HG02884 (cell line): ENCODE data around the gene MUSTN1.

Experiments used
- ATAC-seq: cut with Tn5 transposase; IDR thresholded peaks from one replicate; pipeline ENCODE4 v1.9.1; 2021; ENCODE audit warnings: mild to moderate bottlenecking, moderate library complexity; ENCODE audit not compliant: unreplicated experiment

MUSTN1 gene

DNA sequence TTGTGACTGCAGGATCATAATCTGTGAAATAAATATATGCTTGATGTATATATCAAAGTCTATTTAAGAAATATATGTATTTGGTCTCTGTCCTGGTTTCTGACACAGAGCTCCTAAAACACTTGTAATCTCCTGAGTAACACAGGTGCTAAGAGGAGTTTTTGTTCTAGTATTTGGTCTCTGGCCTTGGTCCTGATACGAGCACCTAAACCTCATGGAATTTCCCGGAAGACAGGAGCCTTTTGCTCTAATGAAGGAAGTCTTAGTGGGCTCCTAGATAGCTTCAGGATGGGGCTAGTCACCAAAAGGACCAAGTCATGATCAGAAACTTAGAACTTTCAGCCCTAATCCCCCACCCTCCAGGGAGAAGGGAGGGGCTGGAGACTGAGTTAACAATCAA lies 19.2 kb upstream of the MUSTN1 start:
- ATAC-seq: no peak

DNA sequence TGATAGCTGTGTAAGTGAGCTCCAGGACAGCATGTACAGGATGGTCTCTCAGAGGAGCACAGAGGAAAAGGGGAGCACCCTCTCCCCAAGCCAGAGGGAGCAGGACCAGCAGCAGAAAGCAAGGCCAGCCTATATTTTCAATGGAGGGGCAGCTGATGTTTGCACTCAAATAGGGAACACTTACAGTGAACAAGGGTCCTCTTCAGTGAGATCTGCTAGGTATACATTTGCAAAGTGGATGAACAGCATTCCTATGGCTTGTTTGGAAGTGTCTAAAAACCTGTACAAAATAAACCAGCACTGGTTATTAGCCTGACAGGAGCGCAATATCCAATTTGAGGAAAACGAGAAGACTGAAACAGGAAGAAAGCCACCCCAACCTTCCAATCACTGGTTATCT lies 17.6 kb upstream of the MUSTN1 start:
- ATAC-seq: no peak

DNA sequence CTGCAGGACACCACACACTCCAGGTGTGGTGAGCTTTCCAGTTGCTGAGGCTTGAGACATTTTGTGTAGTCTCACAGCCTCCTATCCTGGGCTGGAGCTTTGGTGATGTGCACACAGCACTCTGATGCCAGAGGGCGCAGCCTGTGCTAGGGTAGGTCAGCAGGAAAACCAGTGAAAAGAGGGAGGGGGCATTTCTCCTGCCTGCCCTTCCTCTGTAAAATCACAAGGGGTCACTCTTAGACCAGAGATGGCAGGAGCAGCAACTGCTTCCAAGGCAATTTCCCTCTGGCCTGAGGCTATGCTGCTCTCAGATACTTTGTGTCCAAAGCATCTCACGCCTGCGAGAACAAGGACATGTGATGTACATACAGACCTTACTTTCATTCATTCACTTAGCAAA lies 16.5 kb upstream of the MUSTN1 start:
- ATAC-seq: no peak

DNA sequence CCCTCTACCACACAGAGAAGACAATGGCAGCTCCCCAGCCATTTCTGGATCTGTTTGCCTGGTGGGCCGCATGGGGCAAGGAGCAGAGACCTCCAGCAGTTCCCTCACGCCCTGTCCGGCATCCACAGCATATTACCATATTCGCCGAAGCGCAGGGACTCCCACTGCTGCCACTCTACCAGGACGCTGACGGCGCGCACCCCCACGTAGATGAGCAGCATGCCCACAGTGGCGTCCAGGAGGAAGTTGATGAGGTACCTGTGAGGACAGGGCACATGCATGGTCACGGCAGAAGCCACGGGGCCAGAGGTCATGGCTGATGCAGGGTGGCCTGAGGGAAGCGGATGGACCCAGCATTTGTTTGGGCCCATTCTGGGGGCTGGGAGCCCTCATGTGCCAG lies 14.8 kb upstream of the MUSTN1 start:
- no peak for ATAC-seq

DNA sequence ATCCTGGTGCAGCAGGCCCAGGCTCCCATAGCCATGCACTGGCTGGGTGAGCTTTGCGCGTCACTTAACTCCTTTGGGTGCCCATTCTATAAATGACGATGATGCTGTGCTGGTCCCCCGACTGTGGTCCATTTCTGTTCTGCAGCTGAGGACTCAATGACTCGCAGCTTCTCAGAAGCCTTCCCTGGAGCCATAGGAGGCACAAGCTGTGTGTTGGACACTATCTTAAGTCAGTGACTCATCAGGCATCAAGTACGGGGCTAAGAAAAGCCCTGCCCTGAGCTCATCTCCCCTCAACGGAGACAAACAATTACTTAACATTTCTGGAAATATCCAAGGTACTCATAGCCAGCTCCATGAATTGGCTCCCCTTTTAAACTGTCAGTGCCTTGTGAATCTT lies 13.8 kb upstream of the MUSTN1 start:
- ATAC-seq: no peak

DNA sequence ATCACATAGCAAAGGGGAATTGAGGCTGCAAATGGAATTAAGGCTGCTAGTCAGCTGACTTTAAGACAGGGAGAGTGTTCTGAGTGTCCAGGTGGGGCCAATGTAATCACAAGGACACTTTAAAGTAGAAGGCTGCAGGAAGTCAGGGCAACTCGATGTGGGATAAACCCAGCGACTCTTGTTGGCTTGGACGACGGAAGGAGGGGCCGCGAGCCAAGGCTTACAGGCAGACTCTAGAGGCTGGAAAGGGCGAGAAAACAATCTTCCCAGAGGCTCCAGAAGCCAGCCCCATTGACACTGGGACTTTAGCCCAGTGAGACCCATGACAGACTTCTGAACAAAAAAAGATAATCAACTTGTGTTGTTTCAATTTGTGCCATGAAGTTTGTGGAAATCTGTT lies 12.9 kb upstream of the MUSTN1 start:
- ATAC-seq: no peak

DNA sequence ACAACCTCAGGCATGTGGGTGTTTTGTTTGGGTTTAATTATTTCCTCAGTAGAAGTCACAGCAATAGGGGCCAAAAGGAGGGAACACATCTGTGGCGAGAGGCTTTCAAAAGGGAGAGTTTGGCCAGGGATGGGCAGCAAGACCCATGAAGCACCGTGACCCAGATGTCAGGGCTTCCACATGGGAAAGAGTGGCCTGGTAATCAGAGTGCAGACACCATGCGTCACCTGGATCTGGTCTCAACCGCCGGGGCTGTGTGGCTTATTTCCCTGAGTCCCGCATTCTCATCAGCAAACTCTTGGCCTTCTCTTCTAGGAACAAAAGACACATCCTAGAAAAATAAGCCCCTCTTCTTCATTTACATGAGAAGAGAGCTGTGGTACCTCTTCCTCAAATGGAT lies 12.4 kb upstream of the MUSTN1 start:
- no peak for ATAC-seq

DNA sequence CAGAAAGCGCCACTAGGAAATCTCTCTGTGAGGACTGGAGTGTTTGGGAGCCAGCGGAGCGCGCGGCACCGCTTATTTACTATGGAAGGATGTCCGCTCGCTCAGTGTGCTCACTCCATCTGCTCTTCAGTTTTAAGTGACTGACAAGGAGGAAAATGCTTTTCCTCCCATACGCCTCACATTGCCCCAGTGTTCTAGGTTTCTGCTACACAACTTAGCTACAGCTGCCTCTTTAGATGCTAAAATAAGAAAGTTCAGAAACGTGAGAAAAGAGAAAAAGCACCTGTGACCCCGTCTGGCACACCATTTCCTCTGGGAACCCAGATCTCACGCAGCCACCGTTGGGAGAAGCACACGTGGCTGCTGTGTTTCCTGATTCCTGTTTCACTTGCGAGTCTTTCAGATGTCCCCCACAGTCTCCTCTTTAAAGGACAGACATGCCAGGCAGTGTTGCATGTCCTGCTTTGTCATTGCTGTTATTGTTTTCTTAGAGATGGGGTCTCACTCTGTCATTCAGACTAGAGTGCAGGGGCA lies 11.7 kb upstream of the MUSTN1 start:
- no peak for ATAC-seq

DNA sequence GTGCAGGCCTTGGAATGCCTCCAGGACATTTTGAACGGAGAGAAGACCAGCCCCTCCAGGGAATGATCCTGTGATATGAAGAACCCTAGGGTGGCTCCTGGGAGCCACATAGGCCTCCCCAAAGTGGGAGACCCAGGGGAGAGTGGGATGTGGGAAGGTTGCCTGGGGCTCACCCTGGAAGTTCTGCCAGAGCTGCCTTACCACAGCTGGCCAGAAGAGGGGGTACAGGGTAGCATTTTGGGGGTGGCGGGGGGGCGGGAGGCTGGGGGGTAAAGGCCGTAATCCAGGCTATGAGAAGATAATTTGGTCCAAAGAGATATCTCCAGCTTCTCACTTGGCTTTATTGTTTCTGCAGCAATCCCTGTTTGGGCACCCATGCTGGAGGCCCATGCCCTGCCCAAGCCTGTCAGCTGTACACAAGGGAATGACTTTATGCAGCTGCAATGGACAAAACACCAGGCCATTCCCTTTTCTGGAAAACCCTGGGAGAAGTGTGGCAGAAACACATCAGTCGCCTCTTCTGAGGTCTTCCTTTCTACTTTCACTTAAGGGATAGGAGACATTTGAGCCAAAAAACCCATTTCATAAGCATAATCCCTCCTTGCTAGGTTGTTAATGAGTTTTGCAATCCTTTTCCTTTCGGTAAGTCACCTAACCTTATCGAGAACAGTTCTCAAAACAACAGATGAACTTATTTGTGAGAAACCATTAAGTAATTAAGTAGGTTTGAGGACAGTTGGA lies 11.0 kb upstream of the MUSTN1 start:
- no peak for ATAC-seq

DNA sequence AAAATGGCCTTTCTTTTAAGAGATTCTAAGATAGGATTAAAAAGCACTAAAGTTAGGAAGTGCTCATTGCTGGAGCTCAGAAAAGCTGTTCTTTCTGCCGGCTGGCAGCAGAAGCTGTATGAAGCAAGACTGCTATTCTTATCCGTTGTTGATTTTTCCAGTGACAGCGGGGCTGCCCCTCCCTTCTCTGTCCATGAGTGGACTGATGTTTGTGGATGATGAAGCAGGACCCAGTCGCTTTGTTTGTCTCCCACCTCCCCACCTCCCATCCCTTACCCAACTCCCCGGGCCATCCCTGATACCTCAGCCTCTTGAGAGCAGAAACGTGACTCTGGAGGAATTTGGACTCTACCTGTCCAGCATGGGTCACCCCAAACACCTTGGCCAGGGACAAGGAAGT lies 10.3 kb upstream of the MUSTN1 start:
- ATAC-seq: no peak

DNA sequence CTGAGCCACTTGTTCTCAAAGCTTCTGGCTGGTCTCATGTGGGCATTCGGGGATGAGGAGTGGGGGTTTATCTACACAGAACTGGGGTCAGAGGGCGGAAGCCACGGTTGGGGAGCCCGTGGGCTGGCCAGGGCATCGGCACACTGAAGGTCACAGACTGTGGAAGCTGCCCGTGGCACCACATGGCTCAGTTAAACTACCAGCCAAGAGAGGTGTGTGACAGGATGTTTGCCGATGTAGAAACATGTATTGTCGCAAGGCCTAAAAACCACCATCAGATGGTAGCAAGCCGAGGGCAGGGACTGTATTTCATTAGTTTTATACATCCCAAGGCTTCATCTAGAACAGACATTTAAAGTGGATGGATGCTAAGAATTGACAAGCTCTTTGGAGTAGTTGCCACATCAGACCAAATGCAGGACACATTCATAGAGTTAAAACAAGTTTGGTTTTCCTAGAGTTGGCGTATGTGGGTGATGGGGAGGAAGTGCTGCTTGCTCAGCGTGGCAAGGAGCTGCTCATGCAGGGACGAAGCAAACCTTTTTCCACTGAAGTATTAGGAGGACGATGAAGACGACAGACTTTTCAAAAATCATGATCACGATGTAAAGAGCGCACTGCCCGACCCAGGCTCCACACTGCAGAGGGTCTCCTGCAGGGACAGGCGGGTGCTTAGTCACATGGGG lies 9.6 kb upstream of the MUSTN1 start:
- no peak for ATAC-seq

DNA sequence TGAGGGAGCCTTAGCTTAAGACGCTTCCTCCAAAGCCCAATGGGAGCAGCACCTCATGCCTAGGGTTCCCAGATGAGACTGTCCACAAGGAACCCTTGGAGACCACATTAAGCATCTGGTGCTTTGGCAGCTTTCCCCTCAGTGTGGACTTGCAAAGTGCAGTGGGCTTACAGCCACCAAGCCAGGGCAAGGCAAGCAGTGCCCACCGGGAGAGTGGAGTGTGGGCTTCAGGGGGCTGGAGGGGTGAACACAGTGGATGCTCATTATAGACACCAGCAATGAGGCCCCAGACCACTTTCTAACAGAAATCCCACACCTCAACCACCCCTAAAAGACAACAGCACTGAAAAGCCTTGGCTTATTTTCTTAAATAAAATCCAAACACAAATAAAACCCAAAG lies 9.1 kb upstream of the MUSTN1 start:
- ATAC-seq: no peak

DNA sequence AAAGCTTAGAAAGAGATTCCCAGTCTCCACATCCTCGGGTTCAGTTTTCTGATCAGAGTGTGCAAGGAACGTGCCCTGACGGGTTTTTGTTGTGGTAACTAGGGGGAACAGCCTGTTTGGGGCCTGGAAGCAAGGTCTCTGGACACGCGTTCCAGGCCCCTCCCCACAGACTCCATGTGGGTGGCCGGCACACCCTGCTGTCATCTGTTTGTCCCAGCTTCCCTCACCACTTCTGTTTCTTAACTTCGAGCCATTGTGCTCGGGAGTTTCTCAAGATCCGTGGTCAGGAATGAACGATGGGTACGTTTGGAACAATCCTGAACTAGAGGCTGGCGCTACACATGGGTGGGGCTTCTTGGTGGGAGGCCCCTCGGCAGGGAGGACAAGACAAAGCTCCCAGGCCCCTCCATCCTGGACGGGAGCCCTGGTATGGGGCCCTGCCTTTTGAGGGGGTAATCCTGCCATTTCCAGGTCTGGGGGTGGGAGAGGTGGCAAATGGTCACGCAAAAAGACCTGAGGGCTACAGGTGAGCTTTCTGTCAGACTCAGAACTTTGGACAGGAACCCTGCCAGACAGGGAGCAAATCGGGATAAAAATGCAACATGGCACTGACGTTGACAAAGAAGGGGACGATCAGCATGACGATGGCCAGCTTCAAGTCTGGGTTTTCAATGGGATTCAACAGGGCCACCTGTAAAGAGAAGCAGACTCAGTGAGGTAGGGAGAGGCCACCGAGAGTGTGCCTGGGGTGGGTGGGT lies 8.5 kb upstream of the MUSTN1 start:
- no peak for ATAC-seq

DNA sequence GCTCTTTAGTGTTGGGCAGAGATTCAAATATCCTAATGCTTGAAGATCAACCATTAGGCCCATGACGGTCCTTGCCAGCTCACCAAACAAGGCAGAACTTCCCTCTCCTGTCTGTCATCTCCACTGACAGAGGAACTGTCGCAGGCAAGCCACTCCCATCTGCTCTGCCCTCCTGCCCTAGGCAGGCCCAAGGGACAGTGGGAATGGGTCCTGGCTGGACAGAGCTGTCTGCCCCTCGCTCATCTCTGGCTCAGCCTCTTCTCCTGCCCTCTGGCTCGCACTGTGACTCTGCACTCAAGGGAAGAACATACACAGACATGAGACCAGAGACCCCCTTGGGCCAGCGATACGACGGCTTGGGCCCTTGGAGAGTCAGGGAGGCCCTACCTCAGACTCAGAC lies 7.6 kb upstream of the MUSTN1 start:
- no peak for ATAC-seq

DNA sequence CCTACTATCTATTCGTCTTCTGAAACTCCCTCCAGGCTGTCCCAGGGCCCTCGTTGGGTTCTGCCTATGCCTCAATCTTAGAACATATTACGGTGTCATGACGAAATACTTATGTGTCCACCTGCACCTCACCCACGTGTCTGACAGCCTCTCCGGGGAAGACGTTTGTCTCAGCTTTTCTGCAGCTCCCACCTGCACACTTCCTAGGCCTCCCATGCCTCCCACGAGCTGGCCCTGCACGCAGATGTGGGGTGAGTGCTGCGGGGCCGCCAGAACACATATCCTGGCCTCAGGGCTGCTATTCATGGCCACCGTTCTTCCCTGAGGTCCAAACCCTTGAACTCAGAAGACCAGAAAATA lies 7.1 kb upstream of the MUSTN1 start:
- no peak for ATAC-seq

DNA sequence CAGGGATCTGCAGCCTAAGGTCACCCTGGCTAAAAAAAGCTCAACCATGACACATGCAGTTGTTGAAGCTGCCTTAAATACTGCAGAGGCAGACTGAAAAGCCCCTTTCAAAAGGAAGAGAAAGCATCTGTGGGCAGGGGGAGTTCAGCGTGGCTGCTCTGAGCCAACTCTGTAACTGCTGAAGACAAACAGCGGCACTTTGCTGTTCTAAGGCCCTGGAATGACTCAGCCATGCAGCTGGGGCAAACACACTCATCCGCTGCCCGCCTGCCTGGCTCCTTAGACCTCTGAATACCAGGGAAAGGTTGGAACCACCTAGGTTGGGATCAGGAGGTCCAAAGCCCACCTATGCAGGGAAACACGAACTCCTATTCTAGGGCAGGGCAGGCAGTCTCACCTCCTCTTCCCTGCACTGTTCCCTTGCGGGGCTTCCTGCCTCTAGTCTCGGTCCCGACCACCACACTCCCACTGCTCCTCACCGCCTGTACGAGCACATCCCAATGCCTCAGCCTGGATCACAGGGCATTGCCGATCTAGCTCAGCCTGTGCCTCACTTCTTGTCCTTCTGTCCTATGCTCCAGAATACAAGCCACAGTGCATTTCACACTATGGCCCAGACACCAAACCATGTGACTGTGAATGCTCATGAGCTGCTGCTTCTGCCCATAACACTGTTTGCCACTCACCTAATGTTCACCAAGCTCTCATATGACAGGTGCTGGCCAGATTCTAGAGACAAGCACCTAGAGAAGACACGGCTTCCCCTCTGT lies 6.6 kb upstream of the MUSTN1 start:
- no peak for ATAC-seq

DNA sequence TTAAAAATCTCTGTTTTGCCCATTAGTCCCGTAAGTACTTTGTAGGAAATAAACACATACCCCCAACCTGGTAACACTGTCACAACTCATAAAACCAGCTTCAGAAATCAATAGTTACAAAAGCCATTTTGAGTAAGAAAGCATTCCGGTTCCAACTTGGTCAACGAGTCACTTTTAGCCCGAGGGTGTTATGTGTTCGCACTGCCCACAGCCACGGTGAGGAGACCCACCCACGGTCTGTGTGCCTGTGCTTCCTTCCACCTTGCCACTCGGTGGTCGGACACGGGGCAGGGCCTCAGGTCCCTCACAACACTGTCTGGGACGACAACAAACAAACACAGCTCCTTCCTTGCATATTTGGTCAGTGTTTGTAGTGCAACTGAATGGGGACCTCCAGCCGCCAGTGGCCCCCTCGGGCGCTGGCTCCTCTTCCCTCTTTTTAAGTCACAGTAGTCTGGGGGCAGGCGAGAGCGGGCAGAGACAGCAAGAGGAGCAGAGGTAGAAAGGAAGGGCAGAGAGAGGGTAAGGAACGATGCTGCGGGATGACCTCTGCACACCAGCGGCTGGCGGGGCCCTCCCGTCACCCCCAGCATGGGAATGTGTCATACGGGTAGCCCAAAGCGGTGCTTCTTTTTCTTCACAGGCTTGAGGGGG lies 5.2 kb upstream of the MUSTN1 start:
- no peak for ATAC-seq

DNA sequence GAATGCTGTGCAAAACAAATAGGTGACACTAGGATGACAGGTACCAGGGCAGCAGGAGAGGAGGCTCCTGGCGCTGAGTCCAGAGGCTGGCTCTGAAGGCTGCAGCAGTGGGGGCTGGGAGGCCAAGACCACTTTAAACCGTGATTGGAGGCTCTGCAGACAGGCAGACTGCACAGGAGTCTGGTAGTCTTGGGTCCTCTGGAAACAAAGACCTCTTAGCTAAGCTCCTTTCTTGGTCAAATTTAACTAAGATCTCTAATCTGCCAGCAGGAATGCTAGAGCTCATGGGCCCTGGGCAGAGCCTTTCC lies 4.4 kb upstream of the MUSTN1 start:
- no peak for ATAC-seq

DNA sequence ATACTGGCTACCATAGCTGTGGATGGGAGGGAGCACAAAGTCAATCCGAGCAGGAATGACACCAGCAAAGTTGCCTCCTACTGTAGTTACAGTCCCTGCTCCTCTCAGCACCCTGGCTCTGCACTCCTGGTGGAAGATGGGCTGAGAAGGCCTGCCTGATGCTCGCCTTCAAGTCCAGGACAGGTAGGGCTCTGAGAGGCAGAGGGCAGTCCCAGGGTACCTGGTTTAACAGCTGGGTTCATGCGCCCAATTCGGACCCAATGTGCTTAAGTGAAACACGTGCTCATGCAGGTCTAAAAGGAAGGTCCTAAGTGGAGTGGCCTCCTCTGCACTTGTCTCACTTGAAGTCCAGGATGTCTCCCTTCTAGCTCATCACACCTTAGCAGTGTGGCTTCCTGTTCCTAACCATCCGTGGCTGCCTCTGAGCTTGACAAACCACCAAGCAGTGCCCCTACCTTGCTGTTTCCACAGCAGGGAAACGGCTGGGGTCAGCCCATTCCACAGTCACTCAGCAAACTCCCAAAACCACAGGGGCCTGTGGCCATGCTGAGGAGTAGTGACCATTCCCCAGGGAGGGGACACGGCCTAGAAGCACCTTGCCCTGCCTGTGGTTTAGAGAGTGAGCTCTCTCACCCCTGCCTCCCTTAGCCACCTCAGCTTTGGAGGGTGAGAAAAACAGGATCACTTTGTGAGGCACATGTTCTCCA lies 3.9 kb upstream of the MUSTN1 start:
- ATAC-seq: no peak

DNA sequence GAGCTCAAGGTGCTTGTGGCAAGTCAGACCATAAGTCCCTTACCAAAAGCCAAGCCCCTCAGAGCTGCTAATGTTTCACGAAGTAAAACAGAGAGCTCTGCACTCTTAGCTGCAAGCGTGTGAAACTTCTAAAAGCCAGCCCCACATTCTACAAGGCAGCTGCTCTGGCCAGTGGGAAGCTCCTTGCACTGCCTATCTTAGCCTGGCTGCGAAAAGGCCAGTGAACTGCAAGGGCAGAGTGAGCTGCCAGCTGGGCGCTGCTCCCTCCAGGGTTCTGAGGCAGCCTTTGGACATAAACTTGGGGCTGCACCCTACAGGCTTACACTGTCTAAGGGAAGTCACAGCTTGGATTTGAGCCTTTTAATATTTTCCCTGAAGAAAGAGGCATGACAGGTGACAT lies 2.2 kb upstream of the MUSTN1 start:
- no peak for ATAC-seq
